HG03439 (cell line): ENCODE measurements around the gene STK17B.

Experiments
- ATAC-seq: cut with Tn5 transposase; IDR thresholded peaks from one replicate; pipeline ENCODE4 v1.9.1; 2021; ENCODE audit warnings: mild to moderate bottlenecking, moderate library complexity; ENCODE audit not compliant: unreplicated experiment

STK17B gene

GRCh38 chr2:196184921-196185320 is 13.5 kb upstream of the STK17B start:
- ATAC-seq, result no peak

GRCh38 chr2:196183528-196184231 is 12.3 kb upstream of the STK17B start:
- ATAC-seq, result no peak

GRCh38 chr2:196183172-196183473 is 11.7 kb upstream of the STK17B start:
- ATAC-seq, result peak; percentile 25

- peak; percentile 79 for ATAC-seq
These were observed 11.2 kb upstream of the STK17B start for GRCh38 chr2:196182439-196183171.

- no peak for ATAC-seq
These were observed 10.1 kb upstream of the STK17B start for GRCh38 chr2:196181484-196181883.

- ATAC-seq, result no peak
These were observed 5.7 kb upstream of the STK17B start for GRCh38 chr2:196177124-196177523.

- peak; percentile 57 for ATAC-seq
These were observed 4.9 kb upstream of the STK17B start for GRCh38 chr2:196176142-196176738.

- ATAC-seq, result no peak
These were observed 3.0 kb upstream of the STK17B start for GRCh38 chr2:196174404-196174803.

- ATAC-seq, result no peak
These were observed 2.1 kb upstream of the STK17B start for GRCh38 chr2:196173505-196173904.

- no peak for ATAC-seq
These were observed 1.6 kb upstream of the STK17B start for GRCh38 chr2:196172951-196173350.

GRCh38 chr2:196171946-196172345 is 568 bp upstream of the STK17B start:
- no peak for ATAC-seq

GRCh38 chr2:196170606-196171247 is 651 bp downstream of the STK17B start:
- ATAC-seq, result peak; percentile 9

GRCh38 chr2:196170213-196170605 is 1.2 kb downstream of the STK17B start:
- ATAC-seq, result no peak

- no peak for ATAC-seq
These were observed 1.9 kb downstream of the STK17B start for GRCh38 chr2:196169516-196169915.

GRCh38 chr2:196168181-196168580 is 3.2 kb downstream of the STK17B start:
- no peak for ATAC-seq

GRCh38 chr2:196167666-196168065 is 3.7 kb downstream of the STK17B start:
- ATAC-seq, result no peak

- ATAC-seq, result no peak
These were observed 4.5 kb downstream of the STK17B start for GRCh38 chr2:196166876-196167275.

GRCh38 chr2:196165016-196165415 is 6.4 kb downstream of the STK17B start:
- no peak for ATAC-seq

- no peak for ATAC-seq
These were observed 8.1 kb downstream of the STK17B start for GRCh38 chr2:196163285-196163684.

- ATAC-seq, result no peak
These were observed 8.7 kb downstream of the STK17B start for GRCh38 chr2:196162586-196163175.

GRCh38 chr2:196160946-196161345 is 10.4 kb downstream of the STK17B start:
- no peak for ATAC-seq
